ENCODE measurements around the gene TLE3. TPM values are rescaled to one million over a fixed set of nuclear protein-coding genes. Genes with fewer than 3 reads are reported as not detected.
A peak's percentile ranks its signal among the peaks of the same experiment; 100 is the strongest.

TLE3 gene
- total RNA-seq, 4 donors from 2014 or later = 39.1 to 275 (median 71.6) TPM

- no peak overlapping the region for H3K4me3 ChIP-seq (replicated peaks in 1 of 3)
- H3K36me3 ChIP-seq = no peaks in the 10 kb centered on the region
- TF ChIP-seq, protein P1, sequence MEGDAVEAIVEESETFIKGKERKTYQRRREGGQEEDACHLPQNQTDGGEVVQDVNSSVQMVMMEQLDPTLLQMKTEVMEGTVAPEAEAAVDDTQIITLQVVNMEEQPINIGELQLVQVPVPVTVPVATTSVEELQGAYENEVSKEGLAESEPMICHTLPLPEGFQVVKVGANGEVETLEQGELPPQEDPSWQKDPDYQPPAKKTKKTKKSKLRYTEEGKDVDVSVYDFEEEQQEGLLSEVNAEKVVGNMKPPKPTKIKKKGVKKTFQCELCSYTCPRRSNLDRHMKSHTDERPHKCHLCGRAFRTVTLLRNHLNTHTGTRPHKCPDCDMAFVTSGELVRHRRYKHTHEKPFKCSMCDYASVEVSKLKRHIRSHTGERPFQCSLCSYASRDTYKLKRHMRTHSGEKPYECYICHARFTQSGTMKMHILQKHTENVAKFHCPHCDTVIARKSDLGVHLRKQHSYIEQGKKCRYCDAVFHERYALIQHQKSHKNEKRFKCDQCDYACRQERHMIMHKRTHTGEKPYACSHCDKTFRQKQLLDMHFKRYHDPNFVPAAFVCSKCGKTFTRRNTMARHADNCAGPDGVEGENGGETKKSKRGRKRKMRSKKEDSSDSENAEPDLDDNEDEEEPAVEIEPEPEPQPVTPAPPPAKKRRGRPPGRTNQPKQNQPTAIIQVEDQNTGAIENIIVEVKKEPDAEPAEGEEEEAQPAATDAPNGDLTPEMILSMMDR (IDR thresholded peaks at IDR 0.05) = no peak
- no peak for TF ChIP-seq POLR2A (IDR thresholded peaks at IDR 0.05)
- peaks cover 17 to 37% of the 10 kb centered on the region in 2 donors for H3K4me1 ChIP-seq
- peak; percentile 94 to 95 for DNase-seq
- no peaks in the 10 kb centered on the region for H3K9me3 ChIP-seq
- H3K27ac ChIP-seq = peak overlapping the region; percentile 84 to 92 (median 86)
- intact Hi-C loops (cut with DNase I) = loop anchor here (10.0 kb wide), 1 partner anchor 261 kb away; no protein-coding TSS in a partner anchor
- 9 to 19% methylated on average over 16 of the region's 16 CpGs for WGBS, 2 donors
- H3K27me3 ChIP-seq = no peaks in the 10 kb centered on the region
These were observed 73.8 kb downstream of the TLE3 start for GRCh38 chr15:70023769-70024491.

DNA sequence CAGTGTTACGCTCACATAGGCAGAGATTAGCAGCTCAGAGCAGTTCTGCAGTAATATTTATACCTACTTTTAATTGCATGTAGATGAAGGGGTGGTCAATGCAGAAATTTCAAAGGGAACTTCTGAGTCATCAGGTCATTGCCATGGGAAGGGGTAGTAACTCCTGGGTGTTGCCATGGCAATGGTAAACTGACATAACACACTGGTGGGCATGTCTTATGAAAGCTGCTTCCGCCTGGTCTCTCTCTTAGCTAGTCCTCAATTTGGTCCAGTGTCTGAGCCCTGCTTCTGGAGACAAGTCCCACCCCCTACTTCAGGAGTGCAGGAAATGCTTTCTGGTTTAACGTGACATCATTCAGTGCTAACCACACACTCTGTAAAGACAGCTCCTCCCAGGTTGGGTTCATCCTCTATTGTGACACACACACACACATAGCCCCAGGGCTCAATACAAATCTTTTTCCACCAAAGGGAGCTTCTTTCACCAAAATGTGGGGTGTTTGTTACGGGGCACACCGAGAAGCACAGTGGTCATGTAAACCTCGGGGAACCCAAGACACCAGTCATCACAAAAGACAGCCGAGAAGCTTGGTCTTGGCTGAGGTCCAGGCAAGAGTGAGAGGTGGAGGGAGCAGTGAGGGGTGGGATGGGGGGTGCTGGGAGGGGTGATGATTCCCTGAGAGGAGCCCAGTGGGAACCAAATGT is 74.5 kb downstream of the TLE3 start:
- H3K27ac ChIP-seq = peak overlapping the region; percentile 84 to 92 (median 86)
- WGBS, 2 donors = 64 to 76% methylated on average over 7 of the region's 7 CpGs
- intact Hi-C loops (cut with DNase I) = loop anchor here (10.0 kb wide), 1 partner anchor 262 kb away; no protein-coding TSS in a partner anchor

GRCh38 chr15:70020229-70020628 is 77.5 kb downstream of the TLE3 start:
- H3K4me1 ChIP-seq = peaks cover 14 to 27% of the 10 kb centered on the region in 2 donors
- no peak for DNase-seq
- H3K27ac ChIP-seq = no peak overlapping the region
- H3K4me3 ChIP-seq (replicated peaks in 1 of 3) = no peak overlapping the region
- 85 to 89% methylated on average over 5 of the region's 5 CpGs for WGBS, 2 donors
- intact Hi-C loops (cut with DNase I) = loop anchor here (10.0 kb wide), 1 partner anchor 265 kb away; no protein-coding TSS in a partner anchor
- TF ChIP-seq, protein P1 (IDR thresholded peaks at IDR 0.05) = no peak
- no peak for TF ChIP-seq POLR2A (IDR thresholded peaks at IDR 0.05)
- H3K36me3 ChIP-seq = no peaks in the 10 kb centered on the region
- H3K9me3 ChIP-seq = no peaks in the 10 kb centered on the region
- H3K27me3 ChIP-seq = no peaks in the 10 kb centered on the region

More for the DNA sequence above, 74.5 kb downstream of the TLE3 start:
- peaks cover 17 to 35% of the 10 kb centered on the region in 2 donors for H3K4me1 ChIP-seq
- H3K36me3 ChIP-seq = no peaks in the 10 kb centered on the region
- DNase-seq = no peak
- no peak overlapping the region for H3K4me3 ChIP-seq (replicated peaks in 1 of 3)
- H3K9me3 ChIP-seq = no peaks in the 10 kb centered on the region
- H3K27me3 ChIP-seq = no peaks in the 10 kb centered on the region
- TF ChIP-seq POLR2A (IDR thresholded peaks at IDR 0.05) = no peak
- TF ChIP-seq, protein P1 (IDR thresholded peaks at IDR 0.05) = no peak

GRCh38 chr15:70018646-70019600 is 78.8 kb downstream of the TLE3 start:
- H3K4me3 ChIP-seq (replicated peaks in 1 of 3) = no peak overlapping the region
- DNase-seq = no peak
- intact Hi-C loops (cut with DNase I) = no loop called here
- TF ChIP-seq POLR2A (IDR thresholded peaks at IDR 0.05) = no peak
- TF ChIP-seq, protein P1 (IDR thresholded peaks at IDR 0.05) = no peak
- no peak overlapping the region for H3K27ac ChIP-seq
- WGBS, 2 donors = 96 to 98% methylated on average over 7 to 9 of the region's 9 CpGs
- H3K4me1 ChIP-seq = peaks cover 3 to 14% of the 10 kb centered on the region in 2 donors
- H3K9me3 ChIP-seq = no peaks in the 10 kb centered on the region
- no peaks in the 10 kb centered on the region for H3K36me3 ChIP-seq
- no peaks in the 10 kb centered on the region for H3K27me3 ChIP-seq
